ENCODE data around the gene ZFAND3. TPM values are rescaled to one million over a fixed set of nuclear protein-coding genes. Genes with fewer than 3 reads are reported as not detected.

The ZFAND3 gene
- total and polyA plus RNA-seq, 2 donors (not counting 1 experiment from before 2014, with no cell fraction given): 21.5 to 40.8 TPM

DNA sequence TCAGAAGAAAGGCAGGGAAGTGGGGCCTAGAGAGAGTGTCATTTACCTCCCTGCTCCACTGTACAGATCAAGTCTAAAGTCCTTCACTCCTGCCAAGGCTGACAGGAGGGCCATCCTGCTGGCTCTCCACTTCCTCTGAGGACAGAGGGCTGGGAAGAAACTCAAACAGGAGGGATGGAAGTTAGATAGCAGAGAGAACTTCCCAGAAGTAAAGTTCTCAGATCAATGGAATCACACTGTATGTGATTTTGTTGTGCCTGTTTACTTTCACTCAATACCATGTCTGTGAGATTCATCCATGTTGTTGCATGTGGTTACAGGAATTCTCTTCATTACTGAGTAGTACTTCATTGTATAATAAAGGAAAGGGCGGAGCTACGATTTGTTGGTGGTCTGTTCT, 32.3 kb upstream of the ZFAND3 start:
- no peak for TF ChIP-seq EZH2 (IDR thresholded peaks at IDR 0.05; ENCODE audit: low read length, missing control alignments)
- TF ChIP-seq, protein P1, sequence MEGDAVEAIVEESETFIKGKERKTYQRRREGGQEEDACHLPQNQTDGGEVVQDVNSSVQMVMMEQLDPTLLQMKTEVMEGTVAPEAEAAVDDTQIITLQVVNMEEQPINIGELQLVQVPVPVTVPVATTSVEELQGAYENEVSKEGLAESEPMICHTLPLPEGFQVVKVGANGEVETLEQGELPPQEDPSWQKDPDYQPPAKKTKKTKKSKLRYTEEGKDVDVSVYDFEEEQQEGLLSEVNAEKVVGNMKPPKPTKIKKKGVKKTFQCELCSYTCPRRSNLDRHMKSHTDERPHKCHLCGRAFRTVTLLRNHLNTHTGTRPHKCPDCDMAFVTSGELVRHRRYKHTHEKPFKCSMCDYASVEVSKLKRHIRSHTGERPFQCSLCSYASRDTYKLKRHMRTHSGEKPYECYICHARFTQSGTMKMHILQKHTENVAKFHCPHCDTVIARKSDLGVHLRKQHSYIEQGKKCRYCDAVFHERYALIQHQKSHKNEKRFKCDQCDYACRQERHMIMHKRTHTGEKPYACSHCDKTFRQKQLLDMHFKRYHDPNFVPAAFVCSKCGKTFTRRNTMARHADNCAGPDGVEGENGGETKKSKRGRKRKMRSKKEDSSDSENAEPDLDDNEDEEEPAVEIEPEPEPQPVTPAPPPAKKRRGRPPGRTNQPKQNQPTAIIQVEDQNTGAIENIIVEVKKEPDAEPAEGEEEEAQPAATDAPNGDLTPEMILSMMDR (conservative IDR thresholded peaks at IDR 0.05 in 1 of 2, IDR thresholded peaks at IDR 0.05 in 1 of 2; ENCODE audit: low read depth in 1 of 2, low read length in 2 of 2): no peak
- Histone ChIP-seq H2AFZ (ENCODE audit: low read length) (no peak overlapping the region), H3K4me2 (ENCODE audit: extremely low read depth, insufficient read depth, low read length) (no peak overlapping the region), H3K36me3 (ENCODE audit: control insufficient read depth, insufficient read depth, low read length) (no peaks in the 10 kb centered on the region), H3K9ac (ENCODE audit: insufficient read depth, low read length) (no peak overlapping the region), H3K4me1 (ENCODE audit: control insufficient read depth, extremely low read depth, insufficient read depth, low read length) (peaks cover 27% of the 10 kb centered on the region), H3K27ac (ENCODE audit: insufficient read depth, low read length) (no peak overlapping the region), H3K27me3 (ENCODE audit: control insufficient read depth, insufficient read depth, low read length) (no peaks in the 10 kb centered on the region), H4K20me1 (ENCODE audit: control insufficient read depth, extremely low read depth, insufficient read depth, low read length) (no peaks in the 10 kb centered on the region), H3K79me2 (ENCODE audit: control insufficient read depth, insufficient read depth, low read length) (no peaks in the 10 kb centered on the region), H3K9me3 (ENCODE audit: control insufficient read depth, insufficient read depth, low read depth, low read length) (no peaks in the 10 kb centered on the region), H3K4me3 (replicated peaks in 1 of 4; ENCODE audit: control extremely low read depth in 1 of 4, insufficient read depth in 1 of 4, low read depth in 3 of 4, low read length in 4 of 4) (no peak overlapping the region)
- no peak for DNase-seq (ENCODE audit: low read depth in 2 of 2)

GRCh38 chr6:37788259-37788658, 31.3 kb upstream of the ZFAND3 start:
- Histone ChIP-seq H3K4me1 (ENCODE audit: control insufficient read depth, extremely low read depth, insufficient read depth, low read length) (peaks cover 24% of the 10 kb centered on the region), H3K27ac (ENCODE audit: insufficient read depth, low read length) (no peak overlapping the region), H3K9me3 (ENCODE audit: control insufficient read depth, insufficient read depth, low read depth, low read length) (no peaks in the 10 kb centered on the region), H3K79me2 (ENCODE audit: control insufficient read depth, insufficient read depth, low read length) (no peaks in the 10 kb centered on the region), H3K4me3 (replicated peaks in 1 of 4; ENCODE audit: control extremely low read depth in 1 of 4, insufficient read depth in 1 of 4, low read depth in 3 of 4, low read length in 4 of 4) (no peak overlapping the region), H2AFZ (ENCODE audit: low read length) (no peak overlapping the region), H3K9ac (ENCODE audit: insufficient read depth, low read length) (no peak overlapping the region), H3K27me3 (ENCODE audit: control insufficient read depth, insufficient read depth, low read length) (no peaks in the 10 kb centered on the region), H4K20me1 (ENCODE audit: control insufficient read depth, extremely low read depth, insufficient read depth, low read length) (no peaks in the 10 kb centered on the region), H3K36me3 (ENCODE audit: control insufficient read depth, insufficient read depth, low read length) (no peaks in the 10 kb centered on the region), H3K4me2 (ENCODE audit: extremely low read depth, insufficient read depth, low read length) (no peak overlapping the region)
- no peak for DNase-seq (ENCODE audit: low read depth in 2 of 2)
- no peak for TF ChIP-seq EZH2 (IDR thresholded peaks at IDR 0.05; ENCODE audit: low read length, missing control alignments)
- TF ChIP-seq, protein P1 (conservative IDR thresholded peaks at IDR 0.05 in 1 of 2, IDR thresholded peaks at IDR 0.05 in 1 of 2; ENCODE audit: low read depth in 1 of 2, low read length in 2 of 2): no peak

DNA sequence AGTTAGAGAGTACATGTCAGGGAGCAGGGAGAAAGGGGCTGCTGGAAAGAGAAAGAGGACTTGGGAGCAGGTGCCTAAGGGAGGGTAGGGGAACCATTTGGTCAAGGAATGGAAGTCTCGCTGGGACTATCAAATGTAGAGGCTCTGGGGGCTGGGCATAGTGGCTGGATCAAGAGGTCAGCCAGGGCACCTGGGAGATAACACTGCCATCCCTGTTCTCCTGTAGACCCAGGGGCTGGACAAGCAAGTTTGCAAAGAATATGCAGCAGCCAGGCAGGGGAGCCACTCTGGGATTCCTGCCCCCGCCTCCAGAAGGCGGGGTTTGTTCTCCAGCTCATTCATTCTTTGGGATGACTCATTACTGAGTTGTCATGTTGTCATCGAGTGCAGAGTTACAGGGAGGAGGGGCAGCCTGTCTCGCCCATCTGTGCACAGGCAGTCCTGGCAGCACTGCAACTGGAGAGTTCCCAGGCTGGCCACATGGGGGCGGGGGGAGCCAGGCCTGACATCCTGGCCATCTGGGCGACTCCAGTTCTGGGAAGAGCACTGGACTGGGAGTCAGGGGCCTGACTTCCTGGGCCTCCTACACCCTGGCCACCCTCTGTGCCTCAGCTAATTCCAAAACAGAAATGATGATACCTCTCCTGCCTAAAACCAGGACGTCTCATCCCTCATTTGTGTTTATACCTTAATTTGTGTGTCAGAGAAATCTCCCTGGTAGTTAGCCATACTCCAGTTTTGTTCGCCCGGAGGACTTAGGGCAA, 28.2 kb upstream of the ZFAND3 start:
- peak overlapping the region; percentile 25 for H2AFZ ChIP-seq (ENCODE audit: low read length)
- peak; percentile 96 to 97 for DNase-seq (ENCODE audit: low read depth in 2 of 2)
- TF ChIP-seq EZH2 (IDR thresholded peaks at IDR 0.05; ENCODE audit: low read length, missing control alignments): no peak
- TF ChIP-seq, protein P1 (conservative IDR thresholded peaks at IDR 0.05 in 1 of 2, IDR thresholded peaks at IDR 0.05 in 1 of 2; ENCODE audit: low read depth in 1 of 2, low read length in 2 of 2): peak; percentile 91 to 92
- no peaks in the 10 kb centered on the region for H3K79me2 ChIP-seq (ENCODE audit: control insufficient read depth, insufficient read depth, low read length)
- peaks cover 13% of the 10 kb centered on the region for H3K4me1 ChIP-seq (ENCODE audit: control insufficient read depth, extremely low read depth, insufficient read depth, low read length)
- H4K20me1 ChIP-seq (ENCODE audit: control insufficient read depth, extremely low read depth, insufficient read depth, low read length): no peaks in the 10 kb centered on the region
- H3K9ac ChIP-seq (ENCODE audit: insufficient read depth, low read length): no peak overlapping the region
- H3K9me3 ChIP-seq (ENCODE audit: control insufficient read depth, insufficient read depth, low read depth, low read length): no peaks in the 10 kb centered on the region
- H3K4me2 ChIP-seq (ENCODE audit: extremely low read depth, insufficient read depth, low read length): peak overlapping the region; percentile 69
- H3K27me3 ChIP-seq (ENCODE audit: control insufficient read depth, insufficient read depth, low read length): no peaks in the 10 kb centered on the region
- H3K4me3 ChIP-seq (replicated peaks in 1 of 4; ENCODE audit: control extremely low read depth in 1 of 4, insufficient read depth in 1 of 4, low read depth in 3 of 4, low read length in 4 of 4): no peak overlapping the region
- H3K27ac ChIP-seq (ENCODE audit: insufficient read depth, low read length): no peak overlapping the region
- H3K36me3 ChIP-seq (ENCODE audit: control insufficient read depth, insufficient read depth, low read length): no peaks in the 10 kb centered on the region

All from fibroblast of lung (primary cell).